Measurements from ENCODE around the gene PCCA. TPM values are rescaled to one million over a fixed set of nuclear protein-coding genes. Genes with fewer than 3 reads are reported as not detected.

PCCA gene
- total RNA-seq, 1 experiment from 2014 or later = 52.8 TPM

DNA sequence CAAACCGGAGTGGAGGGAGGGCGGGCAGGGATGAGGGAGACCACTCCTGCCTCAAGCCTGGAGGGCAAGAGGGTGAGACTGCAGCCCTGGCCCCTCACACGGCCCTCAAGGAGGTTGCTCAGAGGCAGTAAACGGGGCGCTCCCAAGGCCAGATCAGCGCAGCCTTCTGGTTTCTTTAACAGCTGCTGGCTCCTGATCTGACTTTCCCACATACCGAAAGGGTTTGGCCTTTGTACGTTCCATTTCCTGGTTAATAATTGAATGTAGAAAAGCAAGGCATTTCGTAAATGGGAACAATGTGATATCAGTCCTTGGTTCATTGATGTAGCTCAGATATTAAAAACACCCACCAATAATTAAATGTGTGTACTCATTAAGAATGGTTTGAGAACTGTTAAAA, 428.2 kb downstream of the PCCA start:
- DNase-seq (ENCODE audit: low spot score) (no peak), ATAC-seq (peak; percentile 7; the same call in 1 of the 2 replicates)
- Mint-ChIP-seq H3K4me1 (peaks cover 84% of the 10 kb centered on the region), H3K9me3 (no peaks in the 10 kb centered on the region), H3K36me3 (no peaks in the 10 kb centered on the region), H3K27me3 (ENCODE audit: low read depth) (no peaks in the 10 kb centered on the region), H3K4me3 (no peak overlapping the region), H3K27ac (peak overlapping the region; percentile 72; the same call in 1 of the 2 replicates)
- ChIA-PET CTCF (interaction anchor here (2.0 kb wide), 1 partner anchor 121 kb away, joined by 5 read pairs; no protein-coding TSS in a partner anchor), POLR2A (interaction anchor here (0.6 kb wide), 1 partner anchor 9 kb away, joined by 3 read pairs; no protein-coding TSS in a partner anchor)
- no peak for TF ChIP-seq ZNF219 (CRISPR knock-in tag; IDR thresholded peaks at IDR 0.05; ENCODE audit: borderline replicate concordance)
- TF ChIP-seq, protein P1, sequence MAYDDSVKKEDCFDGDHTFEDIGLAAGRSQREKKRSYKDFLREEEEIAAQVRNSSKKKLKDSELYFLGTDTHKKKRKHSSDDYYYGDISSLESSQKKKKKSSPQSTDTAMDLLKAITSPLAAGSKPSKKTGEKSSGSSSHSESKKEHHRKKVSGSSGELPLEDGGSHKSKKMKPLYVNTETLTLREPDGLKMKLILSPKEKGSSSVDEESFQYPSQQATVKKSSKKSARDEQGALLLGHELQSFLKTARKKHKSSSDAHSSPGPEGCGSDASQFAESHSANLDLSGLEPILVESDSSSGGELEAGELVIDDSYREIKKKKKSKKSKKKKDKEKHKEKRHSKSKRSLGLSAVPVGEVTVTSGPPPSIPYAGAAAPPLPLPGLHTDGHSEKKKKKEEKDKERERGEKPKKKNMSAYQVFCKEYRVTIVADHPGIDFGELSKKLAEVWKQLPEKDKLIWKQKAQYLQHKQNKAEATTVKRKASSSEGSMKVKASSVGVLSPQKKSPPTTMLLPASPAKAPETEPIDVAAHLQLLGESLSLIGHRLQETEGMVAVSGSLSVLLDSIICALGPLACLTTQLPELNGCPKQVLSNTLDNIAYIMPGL (CRISPR knock-in tag; IDR thresholded peaks at IDR 0.05) = no peak

DNA sequence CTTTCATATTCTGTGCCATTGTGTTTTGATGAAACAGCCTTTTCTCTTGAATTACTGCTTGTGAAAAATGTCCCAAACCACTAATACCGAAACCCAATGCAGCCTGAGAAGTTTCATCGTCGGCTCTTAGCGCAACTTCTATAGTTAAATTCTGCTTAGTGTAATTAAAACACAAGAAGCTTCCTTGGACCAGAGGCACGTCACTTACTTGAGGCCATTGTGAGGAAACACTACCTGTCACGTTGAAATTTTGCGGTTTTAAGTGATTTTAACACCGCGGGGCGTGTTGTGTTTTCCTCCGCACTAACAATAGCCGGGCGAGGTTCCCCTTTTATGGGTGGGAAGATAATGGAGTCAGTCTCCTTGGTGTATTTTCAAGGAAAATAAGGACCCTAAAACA, 428.8 kb downstream of the PCCA start:
- ATAC-seq (no peak), DNase-seq (ENCODE audit: low spot score) (no peak)
- Mint-ChIP-seq H3K36me3 (no peaks in the 10 kb centered on the region), H3K4me3 (no peak overlapping the region), H3K27me3 (ENCODE audit: low read depth) (no peaks in the 10 kb centered on the region), H3K27ac (0 out of 2 replicates have a peak overlapping the region, but pooled peaks have one; percentile 6), H3K9me3 (no peaks in the 10 kb centered on the region), H3K4me1 (peaks cover 84% of the 10 kb centered on the region)
- TF ChIP-seq, protein P2, sequence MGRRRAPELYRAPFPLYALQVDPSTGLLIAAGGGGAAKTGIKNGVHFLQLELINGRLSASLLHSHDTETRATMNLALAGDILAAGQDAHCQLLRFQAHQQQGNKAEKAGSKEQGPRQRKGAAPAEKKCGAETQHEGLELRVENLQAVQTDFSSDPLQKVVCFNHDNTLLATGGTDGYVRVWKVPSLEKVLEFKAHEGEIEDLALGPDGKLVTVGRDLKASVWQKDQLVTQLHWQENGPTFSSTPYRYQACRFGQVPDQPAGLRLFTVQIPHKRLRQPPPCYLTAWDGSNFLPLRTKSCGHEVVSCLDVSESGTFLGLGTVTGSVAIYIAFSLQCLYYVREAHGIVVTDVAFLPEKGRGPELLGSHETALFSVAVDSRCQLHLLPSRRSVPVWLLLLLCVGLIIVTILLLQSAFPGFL (CRISPR knock-in tag; IDR thresholded peaks at IDR 0.05; ENCODE audit: borderline replicate concordance) = no peak
- TF ChIP-seq, protein P3, sequence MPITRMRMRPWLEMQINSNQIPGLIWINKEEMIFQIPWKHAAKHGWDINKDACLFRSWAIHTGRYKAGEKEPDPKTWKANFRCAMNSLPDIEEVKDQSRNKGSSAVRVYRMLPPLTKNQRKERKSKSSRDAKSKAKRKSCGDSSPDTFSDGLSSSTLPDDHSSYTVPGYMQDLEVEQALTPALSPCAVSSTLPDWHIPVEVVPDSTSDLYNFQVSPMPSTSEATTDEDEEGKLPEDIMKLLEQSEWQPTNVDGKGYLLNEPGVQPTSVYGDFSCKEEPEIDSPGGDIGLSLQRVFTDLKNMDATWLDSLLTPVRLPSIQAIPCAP (CRISPR knock-in tag; IDR thresholded peaks at IDR 0.05) = no peak
- TF ChIP-seq RELA (CRISPR knock-in tag; IDR thresholded peaks at IDR 0.05; ENCODE audit: borderline replicate concordance) = no peak
- no peak for TF ChIP-seq ESRRA (CRISPR knock-in tag; IDR thresholded peaks at IDR 0.05; ENCODE audit: borderline replicate concordance)
- no peak for TF ChIP-seq GRHL2 (CRISPR knock-in tag; IDR thresholded peaks at IDR 0.05; ENCODE audit: insufficient replicate concordance, severe bottlenecking)
- TF ChIP-seq ZNF423 (CRISPR knock-in tag; IDR thresholded peaks at IDR 0.05) = no peak
- TF ChIP-seq KAT7 (CRISPR knock-in tag; IDR thresholded peaks at IDR 0.05; ENCODE audit: borderline replicate concordance) = no peak
- TF ChIP-seq, protein P4, sequence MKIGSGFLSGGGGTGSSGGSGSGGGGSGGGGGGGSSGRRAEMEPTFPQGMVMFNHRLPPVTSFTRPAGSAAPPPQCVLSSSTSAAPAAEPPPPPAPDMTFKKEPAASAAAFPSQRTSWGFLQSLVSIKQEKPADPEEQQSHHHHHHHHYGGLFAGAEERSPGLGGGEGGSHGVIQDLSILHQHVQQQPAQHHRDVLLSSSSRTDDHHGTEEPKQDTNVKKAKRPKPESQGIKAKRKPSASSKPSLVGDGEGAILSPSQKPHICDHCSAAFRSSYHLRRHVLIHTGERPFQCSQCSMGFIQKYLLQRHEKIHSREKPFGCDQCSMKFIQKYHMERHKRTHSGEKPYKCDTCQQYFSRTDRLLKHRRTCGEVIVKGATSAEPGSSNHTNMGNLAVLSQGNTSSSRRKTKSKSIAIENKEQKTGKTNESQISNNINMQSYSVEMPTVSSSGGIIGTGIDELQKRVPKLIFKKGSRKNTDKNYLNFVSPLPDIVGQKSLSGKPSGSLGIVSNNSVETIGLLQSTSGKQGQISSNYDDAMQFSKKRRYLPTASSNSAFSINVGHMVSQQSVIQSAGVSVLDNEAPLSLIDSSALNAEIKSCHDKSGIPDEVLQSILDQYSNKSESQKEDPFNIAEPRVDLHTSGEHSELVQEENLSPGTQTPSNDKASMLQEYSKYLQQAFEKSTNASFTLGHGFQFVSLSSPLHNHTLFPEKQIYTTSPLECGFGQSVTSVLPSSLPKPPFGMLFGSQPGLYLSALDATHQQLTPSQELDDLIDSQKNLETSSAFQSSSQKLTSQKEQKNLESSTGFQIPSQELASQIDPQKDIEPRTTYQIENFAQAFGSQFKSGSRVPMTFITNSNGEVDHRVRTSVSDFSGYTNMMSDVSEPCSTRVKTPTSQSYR (CRISPR knock-in tag; IDR thresholded peaks at IDR 0.05) = no peak
- TF ChIP-seq, protein P5, sequence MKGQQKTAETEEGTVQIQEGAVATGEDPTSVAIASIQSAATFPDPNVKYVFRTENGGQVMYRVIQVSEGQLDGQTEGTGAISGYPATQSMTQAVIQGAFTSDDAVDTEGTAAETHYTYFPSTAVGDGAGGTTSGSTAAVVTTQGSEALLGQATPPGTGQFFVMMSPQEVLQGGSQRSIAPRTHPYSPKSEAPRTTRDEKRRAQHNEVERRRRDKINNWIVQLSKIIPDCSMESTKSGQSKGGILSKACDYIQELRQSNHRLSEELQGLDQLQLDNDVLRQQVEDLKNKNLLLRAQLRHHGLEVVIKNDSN (CRISPR knock-in tag; IDR thresholded peaks at IDR 0.05) = no peak
- TF ChIP-seq, protein P6, sequence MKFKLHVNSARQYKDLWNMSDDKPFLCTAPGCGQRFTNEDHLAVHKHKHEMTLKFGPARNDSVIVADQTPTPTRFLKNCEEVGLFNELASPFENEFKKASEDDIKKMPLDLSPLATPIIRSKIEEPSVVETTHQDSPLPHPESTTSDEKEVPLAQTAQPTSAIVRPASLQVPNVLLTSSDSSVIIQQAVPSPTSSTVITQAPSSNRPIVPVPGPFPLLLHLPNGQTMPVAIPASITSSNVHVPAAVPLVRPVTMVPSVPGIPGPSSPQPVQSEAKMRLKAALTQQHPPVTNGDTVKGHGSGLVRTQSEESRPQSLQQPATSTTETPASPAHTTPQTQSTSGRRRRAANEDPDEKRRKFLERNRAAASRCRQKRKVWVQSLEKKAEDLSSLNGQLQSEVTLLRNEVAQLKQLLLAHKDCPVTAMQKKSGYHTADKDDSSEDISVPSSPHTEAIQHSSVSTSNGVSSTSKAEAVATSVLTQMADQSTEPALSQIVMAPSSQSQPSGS (CRISPR knock-in tag; IDR thresholded peaks at IDR 0.05; ENCODE audit: borderline replicate concordance, low read depth) = no peak
- TF ChIP-seq TEAD4 (CRISPR knock-in tag; IDR thresholded peaks at IDR 0.05) = no peak
- TF ChIP-seq, protein P7, sequence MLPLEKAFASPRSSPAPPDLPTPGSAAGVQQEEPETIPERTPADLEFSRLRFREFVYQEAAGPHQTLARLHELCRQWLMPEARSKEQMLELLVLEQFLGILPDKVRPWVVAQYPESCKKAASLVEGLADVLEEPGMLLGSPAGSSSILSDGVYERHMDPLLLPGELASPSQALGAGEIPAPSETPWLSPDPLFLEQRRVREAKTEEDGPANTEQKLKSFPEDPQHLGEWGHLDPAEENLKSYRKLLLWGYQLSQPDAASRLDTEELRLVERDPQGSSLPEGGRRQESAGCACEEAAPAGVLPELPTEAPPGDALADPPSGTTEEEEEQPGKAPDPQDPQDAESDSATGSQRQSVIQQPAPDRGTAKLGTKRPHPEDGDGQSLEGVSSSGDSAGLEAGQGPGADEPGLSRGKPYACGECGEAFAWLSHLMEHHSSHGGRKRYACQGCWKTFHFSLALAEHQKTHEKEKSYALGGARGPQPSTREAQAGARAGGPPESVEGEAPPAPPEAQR (CRISPR knock-in tag; IDR thresholded peaks at IDR 0.05) = no peak
- TF ChIP-seq, protein P8, sequence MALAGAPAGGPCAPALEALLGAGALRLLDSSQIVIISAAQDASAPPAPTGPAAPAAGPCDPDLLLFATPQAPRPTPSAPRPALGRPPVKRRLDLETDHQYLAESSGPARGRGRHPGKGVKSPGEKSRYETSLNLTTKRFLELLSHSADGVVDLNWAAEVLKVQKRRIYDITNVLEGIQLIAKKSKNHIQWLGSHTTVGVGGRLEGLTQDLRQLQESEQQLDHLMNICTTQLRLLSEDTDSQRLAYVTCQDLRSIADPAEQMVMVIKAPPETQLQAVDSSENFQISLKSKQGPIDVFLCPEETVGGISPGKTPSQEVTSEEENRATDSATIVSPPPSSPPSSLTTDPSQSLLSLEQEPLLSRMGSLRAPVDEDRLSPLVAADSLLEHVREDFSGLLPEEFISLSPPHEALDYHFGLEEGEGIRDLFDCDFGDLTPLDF (CRISPR knock-in tag; IDR thresholded peaks at IDR 0.05) = no peak
- TF ChIP-seq PRRX2 (CRISPR knock-in tag; IDR thresholded peaks at IDR 0.05) = no peak
- TF ChIP-seq, protein P9, sequence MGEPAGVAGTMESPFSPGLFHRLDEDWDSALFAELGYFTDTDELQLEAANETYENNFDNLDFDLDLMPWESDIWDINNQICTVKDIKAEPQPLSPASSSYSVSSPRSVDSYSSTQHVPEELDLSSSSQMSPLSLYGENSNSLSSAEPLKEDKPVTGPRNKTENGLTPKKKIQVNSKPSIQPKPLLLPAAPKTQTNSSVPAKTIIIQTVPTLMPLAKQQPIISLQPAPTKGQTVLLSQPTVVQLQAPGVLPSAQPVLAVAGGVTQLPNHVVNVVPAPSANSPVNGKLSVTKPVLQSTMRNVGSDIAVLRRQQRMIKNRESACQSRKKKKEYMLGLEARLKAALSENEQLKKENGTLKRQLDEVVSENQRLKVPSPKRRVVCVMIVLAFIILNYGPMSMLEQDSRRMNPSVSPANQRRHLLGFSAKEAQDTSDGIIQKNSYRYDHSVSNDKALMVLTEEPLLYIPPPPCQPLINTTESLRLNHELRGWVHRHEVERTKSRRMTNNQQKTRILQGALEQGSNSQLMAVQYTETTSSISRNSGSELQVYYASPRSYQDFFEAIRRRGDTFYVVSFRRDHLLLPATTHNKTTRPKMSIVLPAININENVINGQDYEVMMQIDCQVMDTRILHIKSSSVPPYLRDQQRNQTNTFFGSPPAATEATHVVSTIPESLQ (CRISPR knock-in tag; IDR thresholded peaks at IDR 0.05) = no peak
- ChIA-PET POLR2A (interaction anchor here (0.6 kb wide), 1 partner anchor 8 kb away, joined by 3 read pairs; no protein-coding TSS in a partner anchor), CTCF (interaction anchor here (0.6 to 2.0 kb wide), 3 partner anchors 121 to 917 kb away, joined by 3 to 7 read pairs (median 5); no protein-coding TSS in a partner anchor)
